OCI-LY7 (cell line): Measurements from ENCODE around the gene HOXA4. TPM values are rescaled to one million over a fixed set of nuclear protein-coding genes. Genes with fewer than 3 reads are reported as not detected.

Experiments used
- BruUV-seq: library from RNA; stranded (reverse); fragments of 400-500 nt; replicated peaks from 2 replicates; lab custom pipeline; 2021; lab: Mats Ljungman, UMichigan
- CTCF ChIA-PET: fragments of 300-600 bp; sonication (Branson Sonifier 250); formaldehyde crosslinking; loops from one replicate; lab custom pipeline; 2022; ENCODE audit warnings: antibody characterized with exemption; ENCODE audit not compliant: unreplicated experiment; lab: Charles Lee
- POLR2A ChIA-PET: fragments of 300-600 bp; sonication (Branson Sonifier 250); formaldehyde crosslinking; loops from one replicate; lab custom pipeline; 2022; ENCODE audit warnings: antibody characterized with exemption; lab: Charles Lee
- DNase-seq: peaks from one replicate; pipeline ENCODE4 v3.0.0-alpha.2; 2015; ENCODE audit warnings: low spot score
- H2AFZ ChIP-seq: fragments of 200-600 bp; sonication (generic), shearing (Covaris generic); 2 replicates; pipeline ENCODE4 v1.6.1; 2014; ENCODE audit warnings: mild to moderate bottlenecking, antibody characterized with exemption, low read length, moderate library complexity
- H3K27ac ChIP-seq: fragments of 200-600 bp; sonication (generic); 2 replicates; pipeline ENCODE4 v1.5.1; 2014; ENCODE audit warnings: mixed run types, low read depth, mild to moderate bottlenecking, moderate library complexity, low read length, inconsistent platforms; ENCODE audit not compliant: poor library complexity, severe bottlenecking
- H3K36me3 ChIP-seq: fragments of 200-600 bp; sonication (generic); 2 replicates; pipeline ENCODE4 v1.6.1; 2014; ENCODE audit warnings: mild to moderate bottlenecking, antibody characterized with exemption, low read length, moderate library complexity, mixed read lengths; ENCODE audit not compliant: insufficient read depth
- H3K4me1 ChIP-seq: fragments of 200-600 bp; sonication (generic); 2 replicates; pipeline ENCODE4 v1.5.1; 2014; ENCODE audit warnings: mild to moderate bottlenecking, low read length; ENCODE audit not compliant: insufficient read depth, poor library complexity, severe bottlenecking
- H3K4me2 ChIP-seq: fragments of 200-600 bp; sonication (generic); 2 replicates; pipeline ENCODE4 v1.6.1; 2014; ENCODE audit warnings: mild to moderate bottlenecking, low read length
- H3K4me3 ChIP-seq: fragments of 200-600 bp; sonication (generic); 2 replicates; pipeline ENCODE4 v1.5.1; 2014; ENCODE audit warnings: mild to moderate bottlenecking, low read depth, low read length; ENCODE audit not compliant: poor library complexity, severe bottlenecking
- H3K79me2 ChIP-seq: fragments of 200-600 bp; sonication (generic); 2 replicates; pipeline ENCODE4 v1.6.1; 2016; ENCODE audit warnings: low read depth, mild to moderate bottlenecking, low read length, moderate library complexity, mixed read lengths; ENCODE audit not compliant: insufficient read depth
- H3K9me2 ChIP-seq: fragments of 200-600 bp; sonication (generic); 2 replicates; pipeline ENCODE4 v1.6.1; 2016; ENCODE audit warnings: mild to moderate bottlenecking, low read length, mixed read lengths; ENCODE audit not compliant: insufficient read depth
- H3K9me3 ChIP-seq: fragments of 200-600 bp; sonication (generic); 2 replicates; pipeline ENCODE4 v1.6.1; 2014; ENCODE audit warnings: mild to moderate bottlenecking, mixed run types, low read length, mixed read lengths
- H4K20me1 ChIP-seq: fragments of 200-600 bp; sonication (generic); 2 replicates; pipeline ENCODE4 v1.6.1; 2014; ENCODE audit warnings: mild to moderate bottlenecking, antibody characterized with exemption, low read length, moderate library complexity, mixed read lengths; ENCODE audit not compliant: insufficient read depth
- CTCF ChIP-seq: fragments of 200-600 bp; sonication (generic); conservative IDR thresholded peaks from 2 replicates; pipeline ENCODE4 v1.5.1; 2014; ENCODE audit warnings: mild to moderate bottlenecking, antibody characterized with exemption, low read length, moderate library complexity, mixed read lengths
- EZH2phosphoT487 ChIP-seq: fragments of 200-600 bp; sonication (generic); IDR thresholded peaks from 2 replicates; pipeline ENCODE4 v1.6.1; 2018; ENCODE audit warnings: low read depth, borderline replicate concordance, mild to moderate bottlenecking, mixed run types, antibody characterized with exemption, low read length, moderate library complexity, mixed read lengths
- intact Hi-C: fragments of 100-400 bp; cut with micrococcal nuclease; formaldehyde crosslinking; loops from one replicate; pipeline ENCODE4 v1.10.0; 2022; ENCODE audit not compliant: unreplicated experiment
- total RNA-seq, 2 experiments: library from RNA; depleted of rRNA in 1 of 2; stranded (reverse); fragments of >200 nt in 1 of 2; shearing (Covaris generic) in 1 of 2; gene quantifications; 2 replicates each; pipeline ENCODE4 v1.2.3, GENCODE V29; 2014 to 2022

HOXA4 gene
- total RNA-seq, 2 experiments from 2014 or later, result 2.0 TPM; not detected in 1

DNA sequence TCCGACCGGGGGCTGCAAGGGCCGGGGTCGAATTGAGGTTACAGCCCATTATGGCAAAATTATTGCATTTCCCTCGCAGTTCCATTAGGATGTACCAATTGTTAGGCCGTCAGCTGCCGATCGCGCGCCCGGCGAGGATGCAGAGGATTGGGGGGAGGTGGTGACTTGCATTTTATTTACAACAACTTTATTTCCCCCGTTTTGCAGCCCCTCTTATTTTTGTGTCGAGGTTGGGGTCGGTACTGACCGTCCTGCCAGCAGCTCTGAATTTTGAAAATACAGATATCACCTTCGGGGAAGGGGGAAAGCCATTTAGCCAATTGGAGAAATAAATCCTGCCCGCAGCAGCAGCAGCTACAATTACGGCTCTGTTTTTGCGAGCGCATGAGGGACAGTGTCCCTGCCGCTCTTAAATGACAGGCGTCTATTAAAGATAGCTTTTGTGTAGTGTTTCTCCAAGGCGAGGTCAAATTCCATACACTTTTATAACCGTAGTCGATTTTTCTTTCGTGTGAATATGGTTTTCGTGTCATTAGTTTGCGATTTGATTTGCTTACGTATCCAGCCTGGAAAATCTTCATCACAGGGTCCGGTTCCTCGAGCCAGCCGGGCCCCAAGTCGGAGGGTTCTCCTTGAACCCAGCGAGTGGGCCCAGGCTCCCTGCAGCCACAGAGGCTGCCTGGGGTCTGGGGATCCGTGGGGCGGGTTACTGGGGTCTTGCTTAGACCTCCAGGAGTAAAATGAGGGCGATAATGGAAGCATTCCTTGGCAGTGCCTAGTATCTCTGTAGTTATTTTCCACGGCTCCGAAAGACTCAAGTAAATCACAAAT, 13.6 kb upstream of the HOXA4 start:
- Histone ChIP-seq H3K36me3 (peaks cover 15% of the 10 kb centered on the region), H4K20me1 (no peaks in the 10 kb centered on the region), H3K9me2 (no peaks in the 10 kb centered on the region), H3K27ac (no peak overlapping the region), H3K4me3 (no peak overlapping the region), H3K4me1 (peaks cover 13% of the 10 kb centered on the region), H3K79me2 (no peaks in the 10 kb centered on the region; the same call in 1 of the 2 replicates), H2AFZ (no peak overlapping the region), H3K4me2 (no peak overlapping the region), H3K9me3 (no peaks in the 10 kb centered on the region)
- TF ChIP-seq EZH2phosphoT487, result no peak
- 0 out of 2 replicates have a peak, but pooled peaks have one; percentile 34 for TF ChIP-seq CTCF
- CTCF ChIA-PET, result no interaction called here
- DNase-seq, result no peak
- intact Hi-C loops, result no loop called here
- POLR2A ChIA-PET, result interaction anchor here (0.7 kb wide), 1 partner anchor 457 kb away, joined by 3 read pairs; no protein-coding TSS in a partner anchor
- BruUV-seq, result no TSS peak

DNA sequence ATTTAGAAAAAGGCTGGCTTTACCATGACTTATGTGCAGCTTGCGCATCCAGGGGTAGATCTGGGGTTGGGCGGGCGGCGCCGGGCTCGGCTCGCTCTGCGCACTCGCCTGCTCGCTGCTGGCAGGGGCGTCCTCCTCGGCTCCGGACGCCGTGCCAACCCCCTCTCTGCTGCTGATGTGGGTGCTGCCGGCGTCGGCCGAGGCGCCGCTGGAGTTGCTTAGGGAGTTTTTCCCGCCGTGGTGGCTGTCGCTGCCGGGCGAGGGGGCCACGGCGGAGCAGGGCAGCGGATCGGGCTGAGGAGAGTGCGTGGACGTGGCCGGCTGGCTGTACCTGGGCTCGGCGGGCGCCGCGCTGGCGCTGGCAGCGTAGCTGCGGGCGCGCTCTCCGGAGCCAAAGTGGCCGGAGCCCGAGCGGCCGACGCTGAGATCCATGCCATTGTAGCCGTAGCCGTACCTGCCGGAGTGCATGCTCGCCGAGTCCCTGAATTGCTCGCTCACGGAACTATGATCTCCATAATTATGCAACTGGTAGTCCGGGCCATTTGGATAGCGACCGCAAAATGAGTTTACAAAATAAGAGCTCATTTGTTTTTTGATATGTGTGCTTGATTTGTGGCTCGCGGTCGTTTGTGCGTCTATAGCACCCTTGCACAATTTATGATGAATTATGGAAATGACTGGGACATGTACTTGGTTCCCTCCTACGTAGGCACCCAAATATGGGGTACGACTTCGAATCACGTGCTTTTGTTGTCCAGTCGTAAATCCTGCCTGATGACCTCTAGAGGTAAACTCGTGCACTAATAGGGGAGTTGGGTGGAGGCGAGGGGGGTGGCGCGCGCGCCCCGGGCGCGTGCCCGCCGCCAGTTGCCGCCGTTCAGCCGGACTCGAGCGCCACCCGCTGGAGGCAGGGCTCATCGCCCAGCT, 12.7 kb upstream of the HOXA4 start, which contains the start of gene HOXA5:
HOXA5 (minus strand) TSS at position 659 of the 927 bp plus-strand sequence; CDS start at position 585, 74 bp downstream.
- Histone ChIP-seq H4K20me1 (no peaks in the 10 kb centered on the region), H3K79me2 (no peaks in the 10 kb centered on the region), H3K9me3 (no peaks in the 10 kb centered on the region), H3K4me2 (peak within 1 kb of the TSS; percentile 47; the same call in 1 of the 2 replicates), H3K9me2 (no peaks in the 10 kb centered on the region), H2AFZ (no peak within 1 kb of the TSS), H3K36me3 (peaks cover 15% of the 10 kb centered on the region), H3K4me1 (peaks cover 4% of the 10 kb centered on the region), H3K27ac (no peak within 1 kb of the TSS), H3K4me3 (no peak within 1 kb of the TSS)
- POLR2A ChIA-PET, result interaction anchor here (0.6 kb wide), 1 partner anchor 461 kb away, joined by 3 read pairs; no protein-coding TSS in a partner anchor
- no TSS peak for BruUV-seq
- CTCF ChIA-PET, result no interaction called here
- intact Hi-C loops, result no loop called here
- peak; percentile 48 for DNase-seq
- peak; percentile 80 for TF ChIP-seq CTCF
- TF ChIP-seq EZH2phosphoT487, result no peak
